ENCODE results near the gene DYNC1LI2. TPM values are rescaled to one million over a fixed set of nuclear protein-coding genes. Genes with fewer than 3 reads are reported as not detected.

The DYNC1LI2 gene
- total and polyA plus RNA-seq, 10 of the 15 experiments (the other 5 are each of a cell fraction or from before 2014, with no cell fraction given): 6.0 to 46.5 (median 33.7) TPM

DNA sequence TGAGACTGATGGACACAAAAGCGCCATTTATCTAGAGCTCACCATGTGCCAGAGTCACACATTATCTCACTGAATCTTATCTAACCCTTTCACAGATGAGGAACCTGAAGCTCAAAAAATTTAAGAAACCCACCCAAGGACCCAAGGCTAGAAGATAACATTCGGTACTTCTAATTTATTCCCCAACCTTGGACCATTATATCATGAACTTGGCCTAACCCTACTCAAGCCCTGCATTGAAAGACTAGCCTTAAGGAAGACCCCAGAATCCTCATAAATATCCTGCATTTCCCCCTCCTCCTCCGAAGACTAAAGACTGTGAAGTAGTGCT, 548 bp upstream of the DYNC1LI2 start:
- intact Hi-C loops (cut with micrococcal nuclease; ENCODE audit: unreplicated experiment): loop anchor here (5.0 kb wide), 1 partner anchor 175 kb away; the partner anchor contains the start of gene RRAD
- BruUV-seq (replicated peaks): no TSS peak

DNA sequence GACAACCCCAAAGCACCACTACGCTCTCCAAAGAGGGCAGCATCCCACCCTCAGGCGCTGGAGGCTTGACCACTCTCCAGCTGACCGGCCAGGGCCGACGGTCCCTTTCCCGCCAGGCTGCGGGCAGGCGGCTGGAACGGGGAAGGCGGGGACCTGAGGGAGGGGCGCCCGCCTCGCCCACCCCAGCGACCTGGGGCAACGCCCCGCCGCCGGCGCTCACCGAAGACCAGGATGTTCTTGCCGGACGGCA, 431 bp downstream of the DYNC1LI2 start:
- Histone ChIP-seq H3K4me2 (ENCODE audit: control insufficient read depth, insufficient read depth) (peak overlapping the region; percentile 94), H3K27me3 (replicated peaks in 1 of 2; ENCODE audit: control insufficient read depth in 2 of 2, insufficient read depth in 2 of 2, low read length in 1 of 2) (peaks cover 0 to 3% of the 10 kb centered on the region in 2 experiments; a peak in 1 of 4 replicates), H4K20me1 (ENCODE audit: control insufficient read depth, insufficient read depth) (no peaks in the 10 kb centered on the region), H3K9ac (ENCODE audit: control insufficient read depth, insufficient read depth, low read length) (peak overlapping the region; percentile 92), H3K4me3 (peak overlapping the region; percentile 84), H3K9me3 (replicated peaks; ENCODE audit: control insufficient read depth, insufficient read depth, low read length) (no peaks in the 10 kb centered on the region), H3K27ac (ENCODE audit: control insufficient read depth, insufficient read depth) (peak overlapping the region; percentile 92), H3K36me3 (ENCODE audit: control insufficient read depth in 2 of 2, insufficient read depth in 2 of 2, low read length in 1 of 2) (peaks cover 2 to 8% of the 10 kb centered on the region in 2 experiments; a peak in 3 of 4 replicates), H3K79me2 (ENCODE audit: control insufficient read depth, insufficient read depth, low read length) (peaks cover 32% of the 10 kb centered on the region), H2AFZ (ENCODE audit: control insufficient read depth, low read depth, low read length) (peak overlapping the region; percentile 95), H3K4me1 (ENCODE audit: control insufficient read depth, insufficient read depth, low read length) (peaks cover 7% of the 10 kb centered on the region)
- FAIRE-seq (no peak), DNase-seq (ENCODE audit: low read depth, low spot score) (no peak), ATAC-seq (peak; percentile 21)
- ChIA-PET POLR2A (interaction anchor here (1.6 kb wide), 1 partner anchor 10 kb away, joined by 5 read pairs; no protein-coding TSS in a partner anchor), SMC1A (ENCODE audit: uncharacterized antibody, unreplicated experiment) (interaction anchor here (1.0 to 2.0 kb wide), 3 partner anchors 14 to 345 kb away, joined by 5 to 8 read pairs (median 6); no protein-coding TSS in a partner anchor), CTCF (interaction anchor here (1.0 to 3.1 kb wide), 14 partner anchors 11 to 344 kb away, joined by 3 to 43 read pairs (median 5); partner anchors contain the start of gene NAE1), RAD21 (ENCODE audit: unreplicated experiment) (interaction anchor here (0.8 to 1.9 kb wide), 4 partner anchors 79 to 343 kb away, joined by 4 to 7 read pairs (median 4); partner anchors contain the start of gene NAE1)
- TSS peak; percentile 75 for BruUV-seq (replicated peaks)
- in situ Hi-C loops (cut with MboI) (no loop called here), intact Hi-C loops (cut with micrococcal nuclease; ENCODE audit: unreplicated experiment) (loop anchor here (5.0 kb wide), 1 partner anchor 176 kb away; the partner anchor contains the start of gene RRAD)
- 2% methylated on average over 22 of the region's 22 CpGs for WGBS (ENCODE audit: insufficient coverage, insufficient replicate concordance, low lambda C conversion rate, missing lambda C conversion rate)
- TF ChIP-seq ZSCAN29 (IDR thresholded peaks at IDR 0.05) (no peak), SUPT20H (IDR thresholded peaks at IDR 0.05; ENCODE audit: borderline replicate concordance, control insufficient read depth, low read depth, low read length) (no peak), POLR2A (IDR thresholded peaks at IDR 0.05; ENCODE audit: low read depth, low read length) (no peak), GATAD2B (conservative IDR thresholded peaks at IDR 0.05; ENCODE audit: low read depth) (no peak), BMI1 (IDR thresholded peaks at IDR 0.05; ENCODE audit: borderline replicate concordance) (no peak), POLR2AphosphoS2 (IDR thresholded peaks at IDR 0.05; ENCODE audit: low read depth, low read length) (no peak), CREM (IDR thresholded peaks at IDR 0.05; ENCODE audit: low read depth) (no peak), NFYB (IDR thresholded peaks at IDR 0.05; ENCODE audit: insufficient read depth, low read depth, low read length) (no peak), CHD1 (IDR thresholded peaks at IDR 0.05; ENCODE audit: low read depth, low read length) (no peak), ETV6 (conservative IDR thresholded peaks at IDR 0.05 in 1 of 2, IDR thresholded peaks at IDR 0.05 in 1 of 2; ENCODE audit: borderline replicate concordance in 1 of 2, low read depth in 1 of 2) (no peak), RAD21 (IDR thresholded peaks at IDR 0.05; ENCODE audit: insufficient read depth, low read depth, low read length) (no peak)
- TF ChIP-seq, protein P1, sequence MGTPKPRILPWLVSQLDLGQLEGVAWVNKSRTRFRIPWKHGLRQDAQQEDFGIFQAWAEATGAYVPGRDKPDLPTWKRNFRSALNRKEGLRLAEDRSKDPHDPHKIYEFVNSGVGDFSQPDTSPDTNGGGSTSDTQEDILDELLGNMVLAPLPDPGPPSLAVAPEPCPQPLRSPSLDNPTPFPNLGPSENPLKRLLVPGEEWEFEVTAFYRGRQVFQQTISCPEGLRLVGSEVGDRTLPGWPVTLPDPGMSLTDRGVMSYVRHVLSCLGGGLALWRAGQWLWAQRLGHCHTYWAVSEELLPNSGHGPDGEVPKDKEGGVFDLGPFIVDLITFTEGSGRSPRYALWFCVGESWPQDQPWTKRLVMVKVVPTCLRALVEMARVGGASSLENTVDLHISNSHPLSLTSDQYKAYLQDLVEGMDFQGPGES (IDR thresholded peaks at IDR 0.05): no peak

More for the DNA sequence above, 548 bp upstream of the DYNC1LI2 start:
- Histone ChIP-seq H3K27ac (ENCODE audit: control insufficient read depth, insufficient read depth) (no peak overlapping the region), H3K4me1 (ENCODE audit: control insufficient read depth, insufficient read depth, low read length) (peaks cover 7% of the 10 kb centered on the region), H3K4me3 (0 out of 2 replicates have a peak overlapping the region, but pooled peaks have one; percentile 84), H3K27me3 (replicated peaks in 1 of 2; ENCODE audit: control insufficient read depth in 2 of 2, insufficient read depth in 2 of 2, low read length in 1 of 2) (peaks cover 0 to 3% of the 10 kb centered on the region in 2 experiments; a peak in 1 of 4 replicates), H4K20me1 (ENCODE audit: control insufficient read depth, insufficient read depth) (no peaks in the 10 kb centered on the region), H3K4me2 (ENCODE audit: control insufficient read depth, insufficient read depth) (peak overlapping the region; percentile 62; the same call in 1 of the 2 replicates), H3K79me2 (ENCODE audit: control insufficient read depth, insufficient read depth, low read length) (peaks cover 28% of the 10 kb centered on the region), H3K9ac (ENCODE audit: control insufficient read depth, insufficient read depth, low read length) (no peak overlapping the region), H3K9me3 (replicated peaks; ENCODE audit: control insufficient read depth, insufficient read depth, low read length) (no peaks in the 10 kb centered on the region), H3K36me3 (ENCODE audit: control insufficient read depth in 2 of 2, insufficient read depth in 2 of 2, low read length in 1 of 2) (peaks cover 2 to 4% of the 10 kb centered on the region in 2 experiments; a peak in 2 of 4 replicates), H2AFZ (ENCODE audit: control insufficient read depth, low read depth, low read length) (peak overlapping the region; percentile 95)
- TF ChIP-seq MTA2 (IDR thresholded peaks at IDR 0.05; ENCODE audit: low read depth) (no peak), CHD4 (IDR thresholded peaks at IDR 0.05) (no peak), BACH1 (IDR thresholded peaks at IDR 0.05; ENCODE audit: borderline replicate concordance) (no peak), CREM (IDR thresholded peaks at IDR 0.05; ENCODE audit: low read depth) (no peak), HCFC1 (IDR thresholded peaks at IDR 0.05; ENCODE audit: low read length) (no peak), ZBED1 (IDR thresholded peaks at IDR 0.05; ENCODE audit: borderline replicate concordance) (no peak), SRF (IDR thresholded peaks at IDR 0.05; ENCODE audit: low read depth in 2 of 2, low read length in 2 of 2) (no peak), SMAD1 (IDR thresholded peaks at IDR 0.05; ENCODE audit: low read depth, partially characterized antibody) (no peak)
- ChIA-PET SMC1A (ENCODE audit: uncharacterized antibody, unreplicated experiment) (interaction anchor here (0.7 to 2.0 kb wide), 4 partner anchors 15 to 346 kb away, joined by 3 to 8 read pairs (median 6); no protein-coding TSS in a partner anchor), CTCF (interaction anchor here (0.6 to 3.1 kb wide), 25 partner anchors 10 to 346 kb away, joined by 3 to 43 read pairs (median 5); partner anchors contain the start of gene NAE1), POLR2A (interaction anchor here (1.6 kb wide), 1 partner anchor 11 kb away, joined by 5 read pairs; no protein-coding TSS in a partner anchor), RAD21 (ENCODE audit: unreplicated experiment) (interaction anchor here (0.7 to 1.9 kb wide), 5 partner anchors 11 to 189 kb away, joined by 3 to 7 read pairs (median 4); partner anchors contain the start of gene NAE1)
- in situ Hi-C loops (cut with MboI): no loop called here
- 36% methylated on average over 3 of the region's 3 CpGs for WGBS (ENCODE audit: insufficient coverage, insufficient replicate concordance, low lambda C conversion rate, missing lambda C conversion rate)
- ATAC-seq: no peak
- no peak for DNase-seq (ENCODE audit: low read depth, low spot score)
- FAIRE-seq: no peak
